HG03342 (cell line): Measurements from ENCODE around the gene CAMTA1.

Experiments used
- ATAC-seq: cut with Tn5 transposase; IDR thresholded peaks from one replicate; pipeline ENCODE4 v1.9.1; 2021; ENCODE audit warnings: mild to moderate bottlenecking, moderate library complexity; ENCODE audit not compliant: unreplicated experiment

The CAMTA1 gene

GRCh38 chr1:6995789-6996188, 210.5 kb downstream of the CAMTA1 start:
- no peak for ATAC-seq

DNA sequence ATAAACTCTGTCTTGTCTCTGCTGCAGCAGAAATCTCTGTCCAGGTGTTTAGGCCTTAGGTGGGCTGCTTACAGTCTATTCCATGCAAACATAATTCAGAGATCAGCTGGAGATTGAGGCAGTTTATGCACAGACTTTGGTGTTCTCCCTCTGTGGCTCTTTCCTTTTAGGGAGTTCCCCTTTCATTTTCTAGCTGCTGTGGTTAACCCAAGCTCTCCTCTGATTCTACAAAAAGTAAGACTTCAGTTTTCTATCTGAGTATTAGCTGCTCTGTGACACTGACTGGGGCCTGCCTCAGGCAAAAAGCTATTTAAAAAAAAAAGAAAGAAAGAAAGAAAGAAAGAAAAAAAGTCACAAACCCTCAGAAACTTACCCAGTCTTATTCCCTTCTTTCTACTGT, 211.1 kb downstream of the CAMTA1 start:
- ATAC-seq, result no peak

DNA sequence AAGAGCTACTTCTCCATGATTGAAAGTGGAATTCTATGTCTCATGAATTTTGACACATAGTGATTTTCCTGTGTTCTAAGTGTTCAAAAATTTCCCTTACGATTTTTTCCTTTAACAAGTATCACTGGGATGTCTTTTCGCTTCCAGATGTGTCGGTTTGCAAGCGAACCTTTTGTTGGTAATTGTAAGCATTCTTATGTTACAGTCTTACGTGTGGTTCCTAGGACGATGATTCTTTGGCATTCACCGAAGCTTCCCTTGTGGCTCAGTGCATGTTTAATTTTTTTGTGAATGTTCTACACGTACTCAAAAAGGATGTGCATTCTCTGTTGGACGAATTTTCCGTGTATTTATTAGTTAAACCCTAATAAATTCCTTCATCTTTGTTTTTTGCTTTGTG, 211.6 kb downstream of the CAMTA1 start:
- no peak for ATAC-seq

DNA sequence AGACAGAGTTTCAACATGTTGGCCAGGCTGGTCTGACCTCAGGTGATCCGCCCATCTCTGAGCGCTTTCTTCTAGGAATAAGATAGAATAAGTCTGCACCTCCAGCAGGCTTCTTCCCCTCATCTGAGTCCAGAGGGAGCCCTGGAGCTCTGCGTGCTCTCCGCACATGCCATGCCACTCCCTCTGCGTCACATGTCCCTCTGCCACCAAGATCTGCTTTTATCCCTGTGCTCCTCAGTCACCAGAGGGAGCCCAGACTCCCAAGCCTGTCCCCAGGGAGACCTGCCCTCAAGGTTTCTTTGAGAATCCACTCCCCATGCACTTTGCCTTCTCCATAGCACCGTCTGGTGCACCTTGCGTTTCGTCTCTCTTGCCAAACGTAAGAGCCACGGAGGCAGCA, 213.0 kb downstream of the CAMTA1 start:
- no peak for ATAC-seq

DNA sequence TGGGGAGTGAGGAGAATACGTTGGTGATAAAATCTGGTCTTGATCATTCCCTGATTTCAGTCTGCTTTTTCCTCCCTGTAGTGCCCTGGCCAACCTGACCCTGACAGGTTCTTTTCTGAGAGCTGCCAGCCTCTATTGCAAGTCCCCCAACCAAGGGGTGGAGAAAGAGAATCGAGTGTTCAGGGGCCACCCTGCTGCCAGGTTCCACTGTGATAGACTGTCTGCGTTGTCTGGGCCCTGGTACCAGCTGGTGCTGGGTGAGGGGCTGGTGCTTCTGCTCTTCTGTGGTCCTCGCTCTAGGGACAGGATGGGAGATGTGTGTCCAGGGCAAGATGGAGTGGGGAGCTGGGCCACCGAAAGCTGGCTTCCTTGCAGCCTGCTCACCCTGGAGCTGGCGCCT, 214.6 kb downstream of the CAMTA1 start:
- no peak for ATAC-seq

DNA sequence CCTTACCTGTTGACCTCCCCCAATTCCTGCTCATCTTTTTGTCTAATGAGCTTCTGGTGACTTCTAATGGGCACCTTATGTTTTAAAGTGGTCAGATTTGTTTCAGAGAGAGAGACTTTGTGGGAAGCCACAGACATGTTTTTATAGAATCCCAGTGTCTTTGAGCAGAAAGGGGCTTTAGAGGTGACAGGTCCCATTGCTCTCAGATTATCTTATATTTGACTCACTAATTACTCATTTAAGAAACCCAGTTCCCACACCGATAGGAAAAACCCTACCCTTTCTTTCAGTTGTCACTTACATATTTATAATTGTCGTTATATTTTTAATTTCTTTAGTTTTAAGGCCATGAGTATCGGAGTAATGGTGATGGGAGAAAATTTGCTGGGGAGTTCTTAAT, 215.5 kb downstream of the CAMTA1 start:
- ATAC-seq, result no peak

DNA sequence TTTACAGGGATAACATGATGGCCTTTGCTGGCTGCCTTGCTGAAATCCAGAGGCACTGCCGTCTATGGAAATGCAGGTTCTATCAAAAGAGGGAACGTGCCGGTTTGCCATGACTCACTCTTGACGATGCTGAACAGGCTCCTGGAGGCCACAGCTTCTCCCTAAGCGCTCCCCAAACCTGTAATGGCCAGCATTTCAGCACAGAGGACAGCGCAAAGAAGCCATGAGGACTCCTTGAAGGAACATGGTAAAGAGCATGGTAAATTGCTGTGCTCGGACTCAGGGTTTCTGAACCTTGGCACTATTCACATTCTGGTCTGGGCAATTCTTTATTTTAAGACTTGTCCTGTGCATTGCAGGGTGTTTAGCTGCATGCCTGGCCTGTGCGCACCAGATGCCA, 217.5 kb downstream of the CAMTA1 start:
- ATAC-seq, result no peak

- no peak for ATAC-seq
Observed at GRCh38 chr1:7003676-7004075, 218.4 kb downstream of the CAMTA1 start.

DNA sequence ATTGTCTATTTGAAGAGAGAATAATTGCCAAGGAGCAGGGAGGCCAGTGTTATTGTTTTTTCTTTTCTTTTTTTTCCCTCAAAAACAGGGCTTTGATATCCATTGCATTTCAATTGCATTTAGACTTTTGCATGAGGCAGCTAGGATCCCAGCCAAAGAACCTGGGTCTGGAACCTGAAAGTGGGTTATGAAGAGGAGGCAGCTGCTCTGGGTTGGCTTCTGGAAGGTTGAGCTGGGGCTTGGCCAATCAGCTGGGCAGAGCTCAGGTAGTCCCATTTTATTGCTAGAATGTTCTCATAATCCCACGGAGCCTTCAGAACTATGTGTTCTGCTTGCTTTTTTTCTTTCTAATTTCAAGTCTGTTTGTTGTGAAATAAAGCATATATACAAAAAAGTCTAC, 218.9 kb downstream of the CAMTA1 start:
- ATAC-seq, result no peak

DNA sequence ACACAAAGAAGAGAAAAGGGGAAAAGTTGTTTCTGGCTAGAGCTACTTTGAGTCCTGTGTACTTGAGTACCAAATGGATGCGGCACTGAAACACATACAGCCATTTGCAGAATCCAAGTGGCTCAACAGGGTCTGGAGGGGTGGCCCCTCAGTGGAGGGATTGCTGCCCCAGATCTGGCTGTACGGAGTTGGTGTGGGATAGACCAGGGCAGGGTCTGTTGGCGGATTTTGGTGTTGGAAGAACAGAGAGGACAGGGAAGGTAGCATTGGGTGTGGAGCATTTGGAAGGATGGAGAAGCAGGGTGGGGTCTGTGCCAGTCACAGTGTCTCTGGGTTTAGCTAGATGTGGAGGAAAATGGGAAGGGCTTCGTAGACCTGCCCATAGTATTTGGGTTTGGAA, 220.5 kb downstream of the CAMTA1 start:
- ATAC-seq, result no peak

DNA sequence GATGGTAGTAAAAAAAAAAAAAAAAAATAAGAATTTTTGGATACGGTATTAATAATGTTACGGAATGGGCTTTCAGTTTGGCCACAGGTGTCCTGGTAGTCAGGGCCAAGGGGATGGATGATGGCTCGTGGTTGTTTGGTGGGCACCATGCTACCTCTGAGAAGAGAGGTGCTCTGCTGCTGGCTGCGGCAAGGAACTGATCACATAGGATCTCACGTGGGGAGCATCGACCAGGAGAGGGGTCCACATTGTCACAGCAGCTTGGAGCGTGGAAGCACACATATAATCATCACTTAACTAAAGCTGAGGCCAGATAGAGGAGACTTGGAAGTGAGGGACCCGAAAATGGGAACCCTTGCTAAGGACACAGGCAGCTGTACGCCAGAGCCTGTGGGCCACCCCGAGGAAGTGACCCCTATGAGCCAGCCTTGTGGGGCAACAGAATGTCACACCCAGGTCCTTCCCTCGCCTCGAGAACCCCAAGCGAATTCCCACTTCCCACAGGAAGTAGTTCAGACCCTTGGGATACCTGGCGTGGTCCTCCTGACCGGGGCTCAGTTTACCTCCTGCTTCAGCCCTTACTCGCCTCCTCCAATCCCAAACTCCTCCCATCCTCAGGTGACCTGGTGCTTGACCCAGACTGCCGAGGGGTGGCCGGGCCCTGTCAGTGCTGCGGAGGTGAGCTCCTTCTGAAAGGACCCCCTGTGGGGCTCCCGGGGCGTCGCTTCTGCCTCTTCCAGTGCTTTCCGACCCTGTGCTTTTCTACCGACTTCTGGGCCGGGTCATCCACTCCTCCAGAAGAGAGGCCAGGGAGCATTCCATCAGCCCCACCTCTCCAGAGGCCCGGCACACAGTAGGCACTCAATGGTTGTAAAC, 222.0 kb downstream of the CAMTA1 start:
- no peak for ATAC-seq

DNA sequence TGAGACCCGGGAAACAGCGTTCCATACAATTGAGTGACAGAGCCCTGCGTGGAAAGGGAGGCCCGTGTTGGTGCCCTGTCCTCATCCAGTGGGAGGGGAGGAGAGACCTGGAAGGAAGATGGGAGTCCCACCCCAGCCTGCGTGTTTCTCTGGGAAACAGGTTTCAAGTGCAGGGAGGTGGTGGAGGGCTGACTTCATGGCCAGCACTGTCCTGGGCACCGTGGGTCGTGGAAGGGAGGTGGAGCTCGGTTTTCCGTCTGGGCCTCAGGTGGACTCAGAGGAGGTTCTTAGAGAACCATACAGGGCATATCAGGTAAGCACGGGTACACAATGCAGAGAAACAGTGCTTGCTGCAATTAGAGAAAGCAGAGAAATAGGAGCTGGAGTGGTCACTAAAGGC, 222.6 kb downstream of the CAMTA1 start:
- no peak for ATAC-seq

- ATAC-seq, result no peak
Observed at GRCh38 chr1:7008331-7008730, 223.1 kb downstream of the CAMTA1 start.

- ATAC-seq, result no peak
Observed at GRCh38 chr1:7008975-7009740, 223.9 kb downstream of the CAMTA1 start.

- no peak for ATAC-seq
Observed at GRCh38 chr1:7009741-7010525, 224.7 kb downstream of the CAMTA1 start.

GRCh38 chr1:7010534-7011200, 225.4 kb downstream of the CAMTA1 start:
- ATAC-seq, result no peak

DNA sequence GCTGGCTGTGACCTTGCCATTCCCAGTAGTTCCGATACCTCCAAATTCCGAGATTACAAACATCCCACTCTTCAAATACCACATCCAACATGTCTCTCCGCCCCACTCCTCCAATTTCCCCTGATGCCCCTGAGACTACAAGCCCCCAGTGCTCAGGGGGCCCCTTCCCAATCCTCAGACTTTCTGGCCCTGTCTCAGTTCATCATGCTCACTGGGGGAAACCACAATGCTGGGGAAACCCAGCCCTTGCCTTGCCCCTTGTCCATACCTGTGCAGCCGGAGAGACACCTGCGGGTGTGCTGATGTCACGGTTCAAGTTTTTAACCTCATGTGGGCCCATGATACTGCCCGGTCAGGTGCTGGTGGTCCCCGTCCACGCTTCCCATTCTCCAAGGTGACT, 226.6 kb downstream of the CAMTA1 start:
- no peak for ATAC-seq

DNA sequence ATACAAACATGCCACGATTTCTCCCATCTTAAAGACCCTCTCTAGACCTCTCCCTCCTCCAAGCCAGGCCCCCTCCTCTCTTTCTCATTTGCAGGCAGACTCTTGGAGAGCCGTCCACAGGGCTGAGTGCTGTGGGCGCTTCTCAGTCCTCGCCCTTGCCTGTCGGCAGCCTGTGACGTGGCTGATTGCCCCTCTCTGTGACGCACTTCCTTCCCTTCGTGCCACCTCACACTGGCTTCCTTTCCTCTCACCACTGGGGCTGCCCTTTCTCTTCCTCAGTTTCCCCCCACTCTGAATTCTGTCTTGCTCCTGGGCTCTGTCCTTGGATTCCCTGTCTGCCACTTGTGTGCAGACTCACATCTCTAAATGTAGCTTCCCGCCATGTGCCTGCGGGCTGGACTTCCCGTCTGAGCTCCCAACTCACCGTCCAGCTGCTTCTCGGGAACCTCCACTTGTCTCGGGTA, 227.2 kb downstream of the CAMTA1 start:
- ATAC-seq, result no peak

DNA sequence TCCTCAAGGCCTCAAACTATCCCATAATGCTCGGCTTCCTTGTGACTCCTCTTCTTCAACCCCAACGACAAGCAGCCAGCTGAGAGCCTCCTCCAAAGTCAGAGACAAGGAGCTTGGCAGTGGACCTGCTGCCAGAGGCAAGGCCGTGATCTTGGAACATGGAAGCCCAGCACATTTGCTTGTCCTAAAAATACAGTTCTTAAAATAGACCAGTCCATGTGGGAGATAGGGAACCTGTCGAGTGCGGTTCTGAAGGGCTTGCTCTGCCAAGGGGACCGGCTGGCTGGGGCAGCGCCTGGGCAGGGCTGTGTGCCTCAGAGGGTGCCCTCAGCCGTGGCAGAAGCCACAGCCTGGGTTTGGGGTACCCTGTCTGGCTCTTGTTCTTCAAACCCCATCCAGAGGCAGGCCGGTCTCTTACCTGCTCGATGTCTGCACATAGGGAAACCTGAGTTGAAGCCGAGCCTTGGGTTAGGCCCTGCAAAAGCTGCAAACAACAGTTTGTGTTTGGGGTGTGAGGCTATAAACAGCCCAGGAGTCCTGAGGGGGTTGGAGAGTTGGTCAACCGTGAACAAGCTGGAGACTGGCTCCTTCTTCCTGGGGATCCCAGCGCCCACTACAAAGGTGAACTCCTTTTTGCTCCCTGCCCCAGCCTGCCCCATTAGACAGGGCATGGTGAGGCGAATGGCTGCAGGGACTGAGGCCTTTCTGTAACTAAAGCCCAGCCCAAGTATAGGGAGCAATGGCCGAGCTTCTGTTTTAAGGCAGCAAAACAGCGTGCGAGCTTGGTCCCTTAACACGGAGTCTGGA, 228.8 kb downstream of the CAMTA1 start:
- no peak for ATAC-seq

DNA sequence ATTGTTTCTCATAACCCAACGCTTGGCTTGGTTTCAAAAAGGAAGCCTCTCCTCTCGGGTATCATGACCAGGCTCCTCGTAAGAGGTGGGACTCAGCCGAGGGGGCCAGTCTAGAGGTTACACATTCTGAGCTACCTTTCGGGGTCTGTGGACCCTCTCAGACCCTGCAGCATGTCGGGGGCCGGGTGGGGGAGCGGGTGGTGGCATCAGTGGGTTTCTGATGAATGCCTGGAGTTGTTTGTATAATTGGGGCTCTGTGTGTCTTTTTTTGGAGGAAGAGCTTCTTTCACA, 229.3 kb downstream of the CAMTA1 start:
- no peak for ATAC-seq
